Dermis blood vessel endothelial cell (primary cell): ENCODE measurements around the gene LILRB5. TPM values are rescaled to one million over a fixed set of nuclear protein-coding genes. Genes with fewer than 3 reads are reported as not detected.
A peak's percentile ranks its signal among the peaks of the same experiment; 100 is the strongest.
"Not testable (repeated sequence)": the region's sequence is repeated elsewhere in the genome, so short reads cannot be mapped to it uniquely, and the experiment has no call there.

Experiments used
- DNase-seq: peaks from one replicate; pipeline ENCODE4 v3.0.0; 2010
- total RNA-seq: library from RNA; depleted of rRNA; stranded (reverse); fragments of >200 nt; gene quantifications from 2 replicates; pipeline ENCODE4 v1.2.3, GENCODE V29; 2014

Gene LILRB5
- total RNA-seq, 1 donor from 2014 or later, result not detected

DNA sequence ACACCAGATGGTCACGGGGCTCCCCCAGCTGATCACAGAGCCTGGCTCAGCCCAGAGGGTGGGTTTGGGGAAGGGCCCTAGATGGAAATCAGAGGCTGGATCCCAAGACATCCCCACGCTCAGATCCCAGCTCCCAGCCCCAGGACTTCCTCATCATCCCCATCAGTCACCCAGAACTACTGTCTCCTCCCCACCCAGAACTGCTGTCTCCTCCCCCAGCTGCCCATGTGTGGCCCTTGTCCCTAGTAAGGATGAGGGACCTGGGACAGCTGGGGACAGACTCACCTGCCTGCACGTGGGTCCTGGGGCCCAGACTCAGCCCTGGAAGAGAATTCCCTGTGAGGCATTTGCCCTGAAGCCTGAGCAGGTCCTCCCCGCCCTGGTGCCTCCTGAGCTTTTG is 14.8 kb downstream of the LILRB5 start:
- DNase-seq, result not testable (repeated sequence)

DNA sequence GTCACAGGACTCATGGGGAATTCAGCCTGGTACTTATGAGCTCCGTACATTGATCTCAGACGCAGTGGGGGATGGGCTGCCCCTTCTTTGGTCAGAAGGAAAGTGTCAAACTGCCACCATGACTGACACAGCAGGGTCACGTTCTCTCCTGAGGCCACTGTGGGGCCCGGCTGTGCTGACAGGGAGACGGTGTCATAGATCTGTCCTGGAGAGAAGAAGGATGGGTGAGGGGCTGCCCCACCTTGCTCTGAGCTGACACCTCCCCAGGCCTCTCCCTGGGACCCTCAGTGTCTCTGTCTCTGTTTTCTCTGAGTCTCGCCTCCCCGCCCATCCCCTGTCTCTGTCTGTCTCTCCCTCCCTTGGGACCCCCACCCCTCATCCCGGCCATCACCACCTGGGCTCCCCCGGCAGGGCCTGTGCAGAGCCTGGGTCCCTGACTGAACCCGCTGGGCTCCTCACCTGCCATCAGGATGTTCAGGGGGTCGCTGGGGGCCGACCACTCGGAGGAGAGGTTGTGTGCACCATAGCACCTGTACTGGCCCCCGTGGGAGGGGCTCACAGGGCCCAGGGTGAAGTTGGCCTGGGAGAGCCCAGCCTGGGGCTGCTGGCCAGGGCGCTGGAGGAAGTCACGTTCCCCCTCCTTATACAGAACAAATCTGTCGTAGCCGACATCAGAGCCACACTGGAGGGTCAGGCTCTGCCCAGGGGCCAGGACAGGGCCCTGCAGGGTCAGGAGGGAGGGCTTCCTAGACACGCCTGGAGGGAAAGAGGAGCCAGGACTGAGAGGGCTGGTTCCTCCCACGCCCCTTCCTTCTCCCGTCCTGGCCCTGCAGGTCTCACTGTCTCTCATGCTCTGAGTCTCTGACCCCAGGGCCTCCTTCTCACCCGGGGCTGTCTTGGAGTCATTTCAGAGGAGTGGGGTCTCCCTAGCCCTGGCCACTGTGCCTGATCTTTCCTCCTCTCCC is 16.4 kb downstream of the LILRB5 start:
- not testable (repeated sequence) for DNase-seq

DNA sequence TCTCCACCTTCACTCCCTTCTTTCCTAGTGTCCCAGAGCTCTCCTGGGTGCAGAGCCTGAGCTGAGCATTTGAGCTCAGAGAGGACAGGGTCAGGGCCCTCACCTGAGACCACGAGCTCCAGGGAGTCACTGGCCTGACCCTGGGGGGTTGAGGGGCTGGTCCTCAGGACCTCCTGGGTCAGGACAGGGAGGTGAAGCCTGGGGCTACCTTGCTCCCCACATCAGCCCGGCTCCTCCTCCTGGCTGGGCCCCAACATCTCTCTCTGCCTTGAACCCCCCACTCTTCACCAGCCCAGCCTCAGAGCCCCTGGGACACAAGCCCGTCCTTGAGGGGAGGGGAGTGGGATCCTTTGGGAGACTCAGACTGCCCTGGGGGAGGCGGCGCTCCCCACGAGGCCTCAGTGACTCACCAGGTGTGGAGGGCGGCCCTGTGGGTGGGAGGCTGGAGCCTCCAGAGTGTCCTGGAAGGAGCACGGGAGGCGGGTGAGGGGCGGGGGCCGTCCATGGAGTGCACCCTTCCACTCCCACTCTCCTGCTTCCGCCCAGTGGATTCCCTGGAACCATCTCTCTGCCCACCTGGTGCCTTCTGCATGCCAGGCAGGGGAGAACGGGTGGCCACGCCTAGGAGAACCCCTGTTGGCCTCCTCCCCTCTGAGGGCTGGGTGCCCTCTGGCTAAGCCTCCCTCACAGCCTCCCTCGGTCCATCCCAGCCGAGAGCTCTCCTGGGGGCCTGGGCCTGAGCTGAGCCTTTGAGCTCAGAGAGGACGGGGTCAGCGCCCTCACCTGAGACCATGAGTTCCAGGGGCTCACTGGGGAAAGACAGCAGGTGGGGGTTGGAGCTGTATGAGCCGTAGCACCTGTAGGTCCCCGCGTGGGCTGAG is 17.3 kb downstream of the LILRB5 start:
- not testable (repeated sequence) for DNase-seq

DNA sequence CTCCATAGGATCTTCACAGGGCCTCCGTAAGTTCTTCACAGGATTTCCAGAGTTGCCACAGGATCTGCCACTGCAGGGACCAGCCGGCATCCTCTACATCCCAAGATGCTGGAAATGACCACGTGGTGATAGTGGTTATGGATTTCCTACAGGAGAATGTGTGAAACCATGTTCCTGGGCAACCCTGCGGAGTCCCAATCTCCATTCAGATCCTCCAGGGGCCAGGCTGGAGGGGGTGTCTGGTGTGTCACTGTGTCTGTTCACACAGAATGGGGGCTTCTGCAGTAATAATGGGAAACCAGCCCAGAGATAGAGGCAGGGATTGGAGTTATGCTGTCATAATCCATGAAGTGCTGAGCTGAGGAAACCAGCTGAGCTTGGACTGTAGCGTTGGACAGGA is 23.1 kb downstream of the LILRB5 start:
- no peak for DNase-seq

DNA sequence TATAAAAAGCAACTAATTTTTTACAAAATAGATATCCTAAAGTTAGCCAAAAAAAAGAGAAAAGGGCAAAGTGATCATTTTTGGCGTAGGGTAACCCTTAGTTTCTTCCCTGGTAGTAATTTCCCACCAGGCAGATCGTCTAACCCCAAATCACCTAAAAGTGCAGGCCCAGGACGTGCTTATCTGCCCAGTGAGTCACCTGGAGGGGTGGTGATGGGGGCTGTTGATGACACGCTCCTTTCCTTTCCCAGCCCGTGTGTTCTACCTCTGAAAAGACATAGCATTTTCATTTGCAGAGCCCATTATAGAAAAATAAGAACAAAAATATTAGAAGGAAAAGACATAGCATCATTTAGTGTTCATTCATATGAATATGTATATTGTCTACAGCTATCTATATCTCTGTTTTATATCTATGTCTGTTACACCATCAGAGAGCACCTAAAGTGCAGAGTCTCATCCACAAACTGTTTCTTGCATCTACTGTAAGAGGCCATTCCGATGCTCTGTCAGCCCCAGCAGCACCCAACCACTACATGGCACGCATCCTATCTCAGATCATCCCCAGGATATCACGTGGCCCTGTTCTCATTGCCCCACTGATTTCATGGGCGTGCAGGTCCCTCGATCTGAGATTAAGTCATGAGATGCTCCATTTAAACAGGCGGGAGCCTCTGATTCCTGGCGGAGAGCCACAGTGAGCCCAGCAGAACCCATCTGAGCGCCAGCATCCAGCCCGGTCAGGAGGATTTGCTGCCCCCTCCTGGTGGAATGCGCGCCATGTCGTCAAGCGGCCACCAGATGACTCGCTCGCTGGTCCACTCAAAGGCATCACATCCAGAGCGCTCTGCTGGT is 25.8 kb downstream of the LILRB5 start:
- peak; percentile 87 for DNase-seq

DNA sequence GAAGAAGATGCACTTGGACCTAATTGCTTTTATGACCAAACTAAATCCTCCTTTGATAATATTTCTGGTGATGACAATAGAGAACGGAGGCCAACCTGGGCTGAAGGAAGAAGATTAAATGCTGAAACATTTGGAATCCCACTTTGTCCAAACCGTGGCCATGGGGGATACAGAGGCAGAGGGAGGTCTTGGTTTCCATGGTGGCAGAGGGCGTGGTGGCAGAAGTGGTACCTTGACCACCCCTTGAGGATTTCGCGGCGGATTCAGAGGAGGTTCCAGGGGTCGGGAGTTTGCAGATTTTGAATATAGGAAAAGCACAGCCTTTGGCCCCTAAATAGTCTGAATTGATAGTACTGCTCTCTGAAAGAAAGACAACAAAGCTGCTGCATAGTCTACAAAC is 27.0 kb downstream of the LILRB5 start:
- DNase-seq, result no peak

DNA sequence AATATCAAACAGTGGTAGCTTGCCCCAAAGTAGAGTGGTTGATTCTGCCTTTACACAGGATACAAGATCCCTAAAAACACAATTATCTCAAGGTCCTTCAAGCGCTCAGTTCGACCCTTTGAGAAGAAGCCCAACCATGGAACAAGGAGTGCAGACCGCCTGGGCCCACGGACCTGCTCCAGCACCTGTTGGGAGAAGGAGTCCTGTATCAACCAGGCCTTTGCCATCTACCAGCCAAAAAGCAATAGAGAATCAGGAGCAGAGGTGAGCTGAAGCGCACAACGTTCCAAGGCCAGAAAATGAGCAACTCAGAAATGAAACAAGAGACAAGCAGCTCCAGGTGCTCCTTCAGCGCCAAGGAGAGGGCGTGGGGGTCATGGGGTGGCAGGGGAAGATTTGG is 27.9 kb downstream of the LILRB5 start:
- DNase-seq, result no peak

DNA sequence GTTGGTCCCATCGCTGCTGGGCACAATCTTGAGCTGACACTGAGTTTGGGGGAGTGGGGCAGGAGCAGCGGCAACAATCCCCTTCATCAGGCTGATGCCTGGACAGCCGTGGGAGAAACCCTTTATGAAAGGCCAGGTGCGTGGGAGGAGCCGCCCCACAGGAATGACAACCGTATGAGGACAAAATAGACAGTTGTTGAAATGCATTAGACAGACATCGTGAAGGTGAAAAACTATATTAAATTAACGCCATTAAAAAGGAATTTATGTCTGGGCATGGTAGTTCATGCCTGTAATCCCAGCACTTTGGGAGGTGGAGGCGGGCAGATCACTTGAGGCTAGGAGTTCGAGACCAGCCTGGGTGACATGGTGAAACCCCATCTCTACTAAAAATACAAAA is 32.5 kb downstream of the LILRB5 start:
- DNase-seq, result not testable (repeated sequence)

DNA sequence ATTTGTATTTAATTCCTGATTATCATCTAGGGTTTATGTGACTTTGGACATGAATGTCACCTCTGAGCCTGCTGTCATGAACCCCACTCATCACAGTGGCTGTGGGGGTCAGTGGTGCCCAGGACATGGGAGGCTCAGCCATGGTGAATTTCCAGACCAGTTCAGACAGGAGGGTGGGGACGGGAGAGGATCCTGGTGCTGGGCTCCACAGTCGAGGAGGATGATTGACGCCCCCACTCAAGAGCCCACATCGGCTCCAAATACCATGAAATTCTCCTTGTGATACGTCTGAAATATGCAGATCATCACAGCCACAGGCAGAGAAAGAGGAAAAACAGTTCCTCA is 33.2 kb downstream of the LILRB5 start:
- not testable (repeated sequence) for DNase-seq

DNA sequence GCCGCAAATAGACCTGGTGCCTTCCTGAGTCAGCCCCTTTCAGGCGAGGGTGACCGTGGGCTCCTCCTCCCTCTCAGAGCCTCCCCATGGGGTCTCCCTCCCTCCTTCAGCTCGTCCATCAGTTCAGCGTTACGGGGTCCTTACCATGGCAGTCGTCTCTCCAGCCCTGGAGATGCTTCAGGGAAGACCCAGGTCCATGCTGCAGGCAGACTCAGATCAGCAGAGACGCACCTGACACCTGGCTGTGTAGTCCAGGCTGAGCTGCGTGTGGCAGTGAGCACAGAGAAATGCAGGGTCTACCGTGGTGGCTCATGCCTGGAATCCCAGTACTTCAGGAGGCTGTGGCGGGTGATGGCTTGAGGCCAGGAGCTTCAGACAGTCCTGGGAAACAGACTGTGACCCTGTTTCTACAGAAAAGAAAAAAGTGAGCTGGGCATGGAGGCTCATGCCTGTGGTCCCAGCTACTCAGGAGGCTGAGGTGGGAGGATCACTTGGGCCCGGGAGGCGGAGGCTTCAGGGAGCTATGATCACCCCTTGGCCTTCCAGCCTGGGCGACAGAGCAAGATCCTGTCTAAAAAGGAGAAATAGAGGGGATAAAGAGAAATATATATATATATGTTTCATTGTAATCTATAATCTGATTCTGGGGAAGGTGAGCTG is 33.7 kb downstream of the LILRB5 start:
- not testable (repeated sequence) for DNase-seq

DNA sequence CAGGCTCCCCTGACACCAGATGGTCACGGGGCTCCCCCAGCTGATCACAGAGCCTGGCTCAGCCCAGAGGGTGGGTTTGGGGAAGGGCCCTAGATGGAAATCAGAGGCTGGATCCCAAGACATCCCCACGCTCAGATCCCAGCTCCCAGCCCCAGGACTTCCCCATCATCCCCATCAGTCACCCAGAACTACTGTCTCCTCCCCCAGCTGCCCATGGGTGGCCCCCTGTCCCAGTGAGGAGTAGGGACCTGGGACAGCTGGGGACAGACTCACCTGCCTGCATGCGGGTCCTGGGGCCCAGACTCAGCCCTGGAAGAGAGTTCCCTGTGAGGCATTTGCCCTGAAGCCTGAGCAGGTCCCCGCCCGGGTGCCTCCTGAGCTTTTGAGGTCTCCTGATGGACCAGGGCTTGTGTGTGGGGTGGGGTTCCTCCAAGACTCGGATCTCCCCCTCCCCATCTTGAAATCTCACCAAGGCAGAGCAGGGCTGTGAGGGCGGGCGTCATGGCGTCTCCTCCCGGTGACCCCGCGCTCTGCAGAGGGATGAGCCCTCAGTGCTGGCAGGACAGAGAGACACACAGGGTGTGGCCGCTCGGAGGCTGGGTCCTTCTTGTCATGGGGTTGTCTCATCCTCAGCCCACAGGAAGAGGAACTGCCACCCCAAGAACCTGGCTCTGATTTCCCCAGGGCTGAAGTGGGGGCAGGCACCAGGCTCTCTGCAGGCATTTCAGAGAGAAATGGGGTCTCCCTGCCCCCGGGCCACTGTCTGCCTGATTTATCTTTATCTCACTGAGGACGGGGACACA is 34.4 kb downstream of the LILRB5 start, which contains the start of gene LILRB3:
TSS of gene LILRB3 (minus strand) at position 534 of the 803 bp plus-strand sequence. CDS start at position 503, 31 bp downstream.
- DNase-seq, result not testable (repeated sequence)

DNA sequence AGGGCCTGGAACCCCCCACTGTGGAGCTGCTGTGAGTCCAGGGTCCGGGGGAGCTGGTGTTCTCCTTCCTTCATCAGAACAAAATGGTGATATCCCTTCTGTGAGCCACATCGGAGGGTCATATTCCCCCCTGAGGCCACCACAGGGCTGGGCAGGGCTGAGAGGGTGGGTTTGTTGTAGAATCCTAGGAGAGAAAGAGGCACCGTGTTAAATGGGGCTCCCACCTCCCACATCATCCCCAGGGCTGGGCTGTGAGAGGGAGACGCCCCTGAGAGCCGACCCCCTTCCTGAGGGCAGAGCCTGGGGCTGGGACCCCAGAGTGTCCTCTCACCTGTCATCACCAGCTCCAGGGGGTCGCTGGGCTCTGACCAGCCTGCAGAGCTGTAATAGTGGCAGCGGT is 35.1 kb downstream of the LILRB5 start:
- DNase-seq, result not testable (repeated sequence)

DNA sequence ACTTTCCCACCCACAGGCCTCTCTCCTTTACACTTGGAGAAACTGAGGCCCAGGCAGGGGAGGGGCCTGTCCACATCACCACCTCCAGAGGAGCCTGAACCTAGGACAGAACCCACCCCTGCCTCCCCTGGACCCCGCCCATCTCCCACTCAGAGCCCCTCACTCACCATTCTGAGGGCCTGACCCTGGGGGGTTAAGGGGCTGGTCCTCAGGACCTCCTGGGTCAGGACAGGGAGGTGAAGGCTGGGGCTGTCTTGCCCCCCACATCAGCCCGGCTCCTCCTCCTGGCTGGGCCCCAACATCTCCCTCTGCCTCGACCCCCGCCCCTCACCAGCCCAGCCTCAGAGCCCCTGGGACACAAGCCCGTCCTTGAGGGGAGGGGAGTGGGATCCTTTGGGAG is 37.4 kb downstream of the LILRB5 start:
- not testable (repeated sequence) for DNase-seq

DNA sequence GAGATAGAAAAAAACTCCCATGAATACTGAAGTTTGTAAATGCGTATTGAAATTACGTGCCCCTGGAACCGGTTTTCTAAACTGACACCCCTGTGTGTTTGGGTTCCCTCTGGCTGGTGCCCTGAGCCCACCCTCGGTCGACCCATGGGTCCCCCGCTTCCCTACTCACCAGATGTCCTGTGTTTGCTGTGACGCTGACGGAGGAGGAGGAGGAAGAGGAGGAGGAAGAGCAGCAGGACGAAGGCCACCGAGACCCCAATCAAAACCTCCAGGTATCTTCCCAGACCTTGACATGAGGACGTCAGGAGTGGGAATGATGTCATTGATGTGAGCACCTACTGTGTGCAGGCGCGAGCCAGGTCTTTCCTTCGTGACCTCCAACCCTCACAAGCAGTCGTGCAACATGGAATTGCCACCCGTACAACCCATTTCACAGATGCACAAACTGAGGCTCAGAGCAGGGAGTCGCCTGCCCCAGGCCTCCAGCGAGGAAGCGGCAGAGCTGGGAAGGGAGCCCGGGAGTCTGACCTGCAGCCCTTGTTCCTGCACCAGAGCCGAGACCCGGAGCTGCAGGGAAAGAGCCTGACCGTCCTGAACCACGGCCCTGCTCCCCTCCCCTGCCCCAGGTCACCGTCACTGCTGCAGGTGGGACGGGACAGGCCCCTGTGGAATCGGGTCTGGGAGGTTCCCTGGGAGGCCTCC is 38.0 kb downstream of the LILRB5 start:
- DNase-seq, result no peak

DNA sequence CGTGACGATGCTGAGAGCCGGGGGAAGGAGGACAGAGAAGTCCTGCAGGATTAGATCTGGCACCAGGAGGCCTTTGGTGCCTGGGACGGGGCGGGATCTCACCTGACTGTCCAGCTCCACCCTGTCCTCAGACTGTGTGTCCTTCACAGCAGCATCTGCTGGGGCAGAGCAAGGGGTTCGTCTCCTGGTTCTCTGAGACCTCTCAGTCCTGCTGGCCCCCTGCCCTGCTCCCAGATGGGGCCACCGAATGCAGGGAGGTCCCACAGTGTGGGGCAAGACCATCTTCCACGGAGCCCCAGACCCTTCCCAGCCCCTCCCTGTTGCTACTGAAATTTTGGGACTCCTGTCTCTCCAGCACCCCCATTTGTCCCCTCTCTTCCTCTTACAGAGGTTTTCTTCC is 38.8 kb downstream of the LILRB5 start:
- no peak for DNase-seq

DNA sequence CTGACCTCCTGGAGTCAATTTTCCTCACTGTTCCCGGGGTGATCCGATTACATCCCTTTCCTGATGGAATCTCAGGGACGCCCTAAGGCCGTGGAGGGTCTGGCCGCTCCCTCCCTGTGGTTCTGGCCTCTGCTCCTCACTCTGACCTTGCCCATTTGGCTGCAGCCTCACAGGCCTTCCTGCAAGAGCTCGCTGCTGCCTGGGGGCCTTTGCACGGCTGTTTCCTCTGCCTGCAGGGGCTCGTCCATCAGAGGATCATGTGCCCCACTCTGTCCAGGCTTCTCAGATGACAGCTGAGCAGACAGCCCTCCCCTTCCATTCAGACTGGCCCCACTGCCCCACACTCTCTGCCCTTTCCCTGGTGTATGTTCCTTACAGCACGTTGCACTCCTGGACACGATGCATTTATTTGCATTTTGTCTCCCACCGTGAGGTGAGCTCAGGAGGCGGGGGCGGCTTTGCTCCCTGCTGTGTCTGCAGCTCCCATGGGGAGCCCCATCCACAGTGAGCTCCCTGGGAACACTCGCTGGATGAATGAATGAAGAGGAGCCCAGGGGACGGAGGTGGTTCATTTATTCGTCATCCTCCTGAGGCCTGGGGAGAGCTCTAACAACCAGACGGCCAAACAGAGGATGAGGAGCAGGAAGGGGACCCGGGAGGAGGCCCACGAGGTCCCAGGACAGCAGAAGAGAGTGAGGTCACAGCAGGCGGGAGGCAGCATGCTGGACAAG is 39.4 kb downstream of the LILRB5 start:
- not testable (repeated sequence) for DNase-seq

DNA sequence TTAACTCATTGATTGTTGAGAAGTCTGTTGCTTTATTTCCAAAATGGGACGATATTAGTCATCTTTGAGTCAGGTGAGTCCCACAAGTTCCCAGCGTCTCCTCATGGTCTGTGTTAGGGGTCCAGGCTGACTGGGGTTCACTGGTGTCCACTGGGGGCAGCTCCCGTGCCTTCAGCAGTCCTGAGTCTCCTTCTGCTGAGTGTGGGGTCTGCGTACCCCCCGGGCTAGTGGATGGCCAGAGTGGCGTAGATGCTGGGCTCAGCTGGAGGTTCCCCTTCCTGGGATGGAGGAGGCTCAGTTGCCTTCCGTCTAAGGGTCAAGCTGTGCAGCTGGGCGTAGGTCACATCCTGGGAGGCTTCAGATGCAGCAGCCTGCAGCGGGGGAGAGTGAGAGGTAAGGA is 40.2 kb downstream of the LILRB5 start:
- no peak for DNase-seq

DNA sequence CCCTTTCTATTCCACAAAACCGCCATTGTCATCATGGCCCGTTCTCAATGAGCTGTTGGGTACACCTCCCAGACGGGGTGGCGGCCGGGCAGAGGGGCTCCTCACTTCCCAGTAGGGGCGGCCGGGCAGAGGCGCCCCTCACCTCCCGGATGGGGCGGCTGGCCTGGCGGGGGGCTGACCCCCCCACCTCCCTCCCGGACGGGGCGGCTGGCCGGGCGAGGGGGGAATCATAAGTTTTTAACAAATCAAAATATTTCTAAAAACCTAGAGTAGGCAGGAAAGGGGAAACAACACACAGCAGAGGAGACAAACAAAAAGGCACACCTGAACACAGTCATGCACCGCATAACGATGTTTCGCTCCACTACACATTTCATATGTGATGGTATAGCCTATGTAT is 42.3 kb downstream of the LILRB5 start:
- DNase-seq, result not testable (repeated sequence)

DNA sequence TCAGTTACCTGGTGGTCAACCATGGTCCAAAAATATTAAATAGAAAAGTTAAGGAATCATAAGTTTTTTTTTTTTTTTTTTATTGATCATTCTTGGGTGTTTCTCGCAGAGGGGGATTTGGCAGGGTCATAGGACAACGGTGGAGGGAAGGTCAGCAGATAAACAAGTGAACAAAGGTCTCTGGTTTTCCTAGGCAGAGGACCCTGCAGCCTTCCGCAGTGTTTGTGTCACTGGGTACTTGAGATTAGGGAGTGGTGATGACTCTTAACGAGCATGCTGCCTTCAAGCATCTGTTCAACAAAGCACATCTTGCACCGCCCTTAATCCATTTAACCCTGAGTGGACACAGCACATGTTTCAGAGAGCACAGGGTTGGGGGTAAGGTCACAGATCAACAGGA is 42.9 kb downstream of the LILRB5 start:
- not testable (repeated sequence) for DNase-seq

DNA sequence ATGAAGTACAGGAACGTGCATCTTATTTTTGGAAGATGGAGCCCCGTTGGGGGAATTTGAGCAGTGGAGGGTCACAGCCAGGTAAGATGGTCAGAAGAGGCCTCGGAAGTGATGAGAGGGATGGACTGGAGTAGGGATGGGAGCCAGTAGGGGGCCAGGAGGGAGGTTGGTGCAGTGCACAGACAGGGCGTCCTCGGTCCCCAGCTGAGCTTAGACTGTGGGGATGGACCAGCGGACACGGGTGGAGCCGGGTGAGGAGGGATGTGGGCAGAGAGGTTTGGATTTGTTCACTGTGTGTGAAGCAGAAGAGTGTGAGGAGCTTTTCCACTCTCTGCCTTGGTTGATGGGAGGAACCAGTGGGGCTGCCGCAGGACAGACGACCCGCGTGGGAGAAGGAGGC is 45.8 kb downstream of the LILRB5 start:
- DNase-seq, result no peak
